A673 (cell line): Measurements from ENCODE around the gene ZBTB37.

Source experiments
- EZH2 ChIP-seq: fragments of 200-600 bp; sonication (generic); IDR thresholded peaks from 2 replicates; pipeline ENCODE4 v1.6.1; 2017; ENCODE audit warnings: borderline replicate concordance, low read depth, mild to moderate bottlenecking, mixed read lengths, antibody characterized with exemption, low read length; ENCODE audit not compliant: poor library complexity, severe bottlenecking
- TF ChIP-seq, protein P1 (sequence below): fragments of 300-800, 200-600 bp; sonication (generic); conservative IDR thresholded peaks from 2 replicates; pipeline ENCODE4 v1.5.1; 2017; ENCODE audit warnings: low read depth, mild to moderate bottlenecking, antibody characterized with exemption, low read length, moderate library complexity, mixed read lengths

DNA sequence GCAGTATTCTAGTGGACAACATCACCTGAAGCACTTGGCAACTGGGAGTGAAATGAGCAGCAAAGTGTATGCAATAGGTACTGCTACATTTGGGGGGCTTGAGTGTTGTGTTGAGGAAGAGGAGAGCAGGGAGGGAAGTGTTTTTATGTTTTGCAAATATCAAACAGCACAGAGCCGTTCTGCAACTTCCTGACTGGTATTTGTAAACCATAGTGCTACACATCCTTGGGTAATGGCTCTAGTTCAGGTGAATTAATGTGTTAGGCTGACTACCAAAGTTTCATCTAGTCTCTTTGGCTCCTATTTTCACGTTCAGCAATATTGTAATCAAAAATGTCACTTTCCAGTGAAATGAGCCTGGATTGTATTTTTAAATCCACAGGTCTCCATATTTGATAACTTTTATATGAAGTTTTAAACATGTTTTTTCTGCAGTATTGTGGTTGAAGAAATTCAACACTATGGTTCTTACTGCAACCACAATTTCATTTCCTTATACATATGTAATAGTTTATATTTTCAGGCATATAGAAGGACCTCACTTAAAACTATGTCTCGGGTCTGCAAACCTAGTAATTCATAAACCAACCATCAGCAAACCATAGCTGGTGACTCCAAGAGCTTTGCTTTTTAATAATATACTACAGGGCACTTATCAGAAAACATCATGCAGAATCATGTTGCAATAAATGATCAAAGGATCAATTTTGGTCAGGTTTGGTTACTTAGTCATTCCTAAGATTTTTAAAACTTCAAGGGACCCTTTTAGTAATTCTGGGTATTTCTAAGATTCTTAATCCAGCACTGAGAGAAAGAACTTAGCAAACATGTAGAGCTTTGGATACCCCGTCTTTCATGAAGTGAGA is 18.8 kb downstream of the ZBTB37 start:
- TF ChIP-seq EZH2 = no peak
- TF ChIP-seq, protein P1, sequence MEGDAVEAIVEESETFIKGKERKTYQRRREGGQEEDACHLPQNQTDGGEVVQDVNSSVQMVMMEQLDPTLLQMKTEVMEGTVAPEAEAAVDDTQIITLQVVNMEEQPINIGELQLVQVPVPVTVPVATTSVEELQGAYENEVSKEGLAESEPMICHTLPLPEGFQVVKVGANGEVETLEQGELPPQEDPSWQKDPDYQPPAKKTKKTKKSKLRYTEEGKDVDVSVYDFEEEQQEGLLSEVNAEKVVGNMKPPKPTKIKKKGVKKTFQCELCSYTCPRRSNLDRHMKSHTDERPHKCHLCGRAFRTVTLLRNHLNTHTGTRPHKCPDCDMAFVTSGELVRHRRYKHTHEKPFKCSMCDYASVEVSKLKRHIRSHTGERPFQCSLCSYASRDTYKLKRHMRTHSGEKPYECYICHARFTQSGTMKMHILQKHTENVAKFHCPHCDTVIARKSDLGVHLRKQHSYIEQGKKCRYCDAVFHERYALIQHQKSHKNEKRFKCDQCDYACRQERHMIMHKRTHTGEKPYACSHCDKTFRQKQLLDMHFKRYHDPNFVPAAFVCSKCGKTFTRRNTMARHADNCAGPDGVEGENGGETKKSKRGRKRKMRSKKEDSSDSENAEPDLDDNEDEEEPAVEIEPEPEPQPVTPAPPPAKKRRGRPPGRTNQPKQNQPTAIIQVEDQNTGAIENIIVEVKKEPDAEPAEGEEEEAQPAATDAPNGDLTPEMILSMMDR = no peak
